Vagina (tissue), 2 donors: Measurements from ENCODE around the gene USH2A. TPM values are rescaled to one million over a fixed set of nuclear protein-coding genes. Genes with fewer than 3 reads are reported as not detected.

ENCODE experiments used
- DNase-seq, 2 donors: peaks; one replicate each; pipeline ENCODE4 v3.0.0-alpha.2; 2017; ENCODE audit errors: extremely low spot score in 2 of 2
- H3K27ac ChIP-seq: fragments of 200-600 bp; sonication (generic); one replicate; pipeline ENCODE4 v1.5.1; 2019
- H3K27me3 ChIP-seq: fragments of 200-600 bp; sonication (generic); one replicate; pipeline ENCODE4 v1.5.1; 2019
- H3K36me3 ChIP-seq, 2 donors: fragments of 200-600 bp; sonication (generic); one replicate each; pipeline ENCODE4 v1.5.1; 2017 to 2019
- H3K4me1 ChIP-seq: fragments of 200-600 bp; sonication (generic); one replicate; pipeline ENCODE4 v1.5.1; 2019
- H3K4me3 ChIP-seq, 2 donors: fragments of 200-600 bp; sonication (generic); 1 replicate in 1 of 2; 2 replicates in 1 of 2; pipeline ENCODE4 v1.5.1; 2016 to 2019
- H3K9me3 ChIP-seq: fragments of 200-600 bp; sonication (generic); one replicate; pipeline ENCODE4 v1.5.1; 2019
- CTCF ChIP-seq, 3 experiments: fragments of 450-650 bp in 2 of 3; fragments of 200-600 bp in 1 of 3; sonication (generic) in 1 of 3; IDR thresholded peaks; one replicate each; pipeline ENCODE4 v1.5.1; 2017 to 2019; ENCODE audit warnings: antibody characterized with exemption in 3 of 3, mild to moderate bottlenecking in 2 of 3, moderate library complexity in 2 of 3
- POLR2A ChIP-seq, 2 donors: fragments of 450-650 bp; IDR thresholded peaks; one replicate each; pipeline ENCODE4 v1.6.1; 2017; ENCODE audit warnings: antibody characterized with exemption in 2 of 2, mild to moderate bottlenecking in 2 of 2, moderate library complexity in 2 of 2
- POLR2AphosphoS5 ChIP-seq, 2 donors: sonication (generic); formaldehyde crosslinking; IDR thresholded peaks; one replicate each; pipeline ENCODE4 v1.9.0; 2017; ENCODE audit warnings: antibody characterized with exemption in 2 of 2, mild to moderate bottlenecking in 2 of 2, low read depth in 1 of 2; ENCODE audit not compliant: insufficient read depth in 1 of 2
- intact Hi-C: fragments of 100-400 bp; cut with DNase I; formaldehyde crosslinking; loops from one replicate; pipeline ENCODE4 v1.15.1; 2023
- total RNA-seq: library from RNA; depleted of rRNA; stranded (reverse); fragments of >200 nt; gene quantifications from one replicate; pipeline ENCODE4 v1.2.3, GENCODE V29; 2016

USH2A gene
- total RNA-seq, 1 donor from 2014 or later, result under 0.01 TPM

GRCh38 chr1:215631489-215631888, 791.8 kb downstream of the USH2A start:
- intact Hi-C loops, result no loop called here
- H3K27me3 ChIP-seq, result no peaks in the 10 kb centered on the region
- TF ChIP-seq POLR2AphosphoS5 (IDR thresholded peaks at IDR 0.05; ENCODE audit: insufficient read depth in 1 of 2, low read depth in 1 of 2), result no peak
- H3K9me3 ChIP-seq, result no peaks in the 10 kb centered on the region
- no peaks in the 10 kb centered on the region for H3K36me3 ChIP-seq
- H3K4me1 ChIP-seq, result peaks cover 10% of the 10 kb centered on the region
- H3K27ac ChIP-seq, result no peak overlapping the region
- H3K4me3 ChIP-seq, result no peak overlapping the region
- DNase-seq, result no peak

- DNase-seq, result no peak
- no peak for TF ChIP-seq POLR2AphosphoS5 (IDR thresholded peaks at IDR 0.05; ENCODE audit: insufficient read depth in 1 of 2, low read depth in 1 of 2)
- TF ChIP-seq POLR2A (IDR thresholded peaks at IDR 0.05), result no peak
- TF ChIP-seq CTCF (IDR thresholded peaks at IDR 0.05), result no peak
- no peaks in the 10 kb centered on the region for H3K9me3 ChIP-seq
- no peaks in the 10 kb centered on the region for H3K27me3 ChIP-seq
- peaks cover 5% of the 10 kb centered on the region for H3K4me1 ChIP-seq
- no peaks in the 10 kb centered on the region for H3K36me3 ChIP-seq
- intact Hi-C loops, result no loop called here
- no peak overlapping the region for H3K27ac ChIP-seq
- H3K4me3 ChIP-seq, result no peak overlapping the region
Observed at GRCh38 chr1:215631040-215631439, 792.2 kb downstream of the USH2A start.

- Histone ChIP-seq H3K4me3 (no peak overlapping the region), H3K27ac (no peak overlapping the region), H3K9me3 (no peaks in the 10 kb centered on the region), H3K36me3 (peaks cover 0 to 9% of the 10 kb centered on the region in 2 donors), H3K27me3 (no peaks in the 10 kb centered on the region), H3K4me1 (no peaks in the 10 kb centered on the region)
- no peak for TF ChIP-seq POLR2AphosphoS5 (IDR thresholded peaks at IDR 0.05; ENCODE audit: insufficient read depth in 1 of 2, low read depth in 1 of 2)
- no peak for TF ChIP-seq CTCF (IDR thresholded peaks at IDR 0.05)
- TF ChIP-seq POLR2A (IDR thresholded peaks at IDR 0.05), result no peak
- intact Hi-C loops, result no loop called here
- DNase-seq, result no peak
Observed at GRCh38 chr1:215625949-215626348, 797.3 kb downstream of the USH2A start.

- H3K36me3 ChIP-seq, result peaks cover 0 to 36% of the 10 kb centered on the region in 2 donors
- no peaks in the 10 kb centered on the region for H3K27me3 ChIP-seq
- intact Hi-C loops, result no loop called here
- no peaks in the 10 kb centered on the region for H3K4me1 ChIP-seq
- H3K9me3 ChIP-seq, result no peaks in the 10 kb centered on the region
- TF ChIP-seq CTCF (IDR thresholded peaks at IDR 0.05) (no peak), POLR2AphosphoS5 (IDR thresholded peaks at IDR 0.05; ENCODE audit: insufficient read depth in 1 of 2, low read depth in 1 of 2) (no peak), POLR2A (IDR thresholded peaks at IDR 0.05) (no peak)
- H3K27ac ChIP-seq, result no peak overlapping the region
- no peak overlapping the region for H3K4me3 ChIP-seq
- DNase-seq, result no peak
Observed at GRCh38 chr1:215623162-215623561, 800.1 kb downstream of the USH2A start.

- no peaks in the 10 kb centered on the region for H3K9me3 ChIP-seq
- H3K36me3 ChIP-seq, result peaks cover 0 to 46% of the 10 kb centered on the region in 2 donors
- intact Hi-C loops, result no loop called here
- no peak for DNase-seq
- no peak for TF ChIP-seq POLR2A (IDR thresholded peaks at IDR 0.05)
- TF ChIP-seq POLR2AphosphoS5 (IDR thresholded peaks at IDR 0.05; ENCODE audit: insufficient read depth in 1 of 2, low read depth in 1 of 2), result no peak
- TF ChIP-seq CTCF (IDR thresholded peaks at IDR 0.05), result no peak
- H3K27me3 ChIP-seq, result no peaks in the 10 kb centered on the region
- no peak overlapping the region for H3K27ac ChIP-seq
- no peaks in the 10 kb centered on the region for H3K4me1 ChIP-seq
- H3K4me3 ChIP-seq, result no peak overlapping the region
Observed at GRCh38 chr1:215617979-215618378, 805.3 kb downstream of the USH2A start.
